IPS-11a (cell line): ENCODE measurements around the gene TTC14.
"Not testable (repeated sequence)": the region's sequence is repeated elsewhere in the genome, so short reads cannot be mapped to it uniquely, and the experiment has no call there.

Experiments
- H3K4me3 ChIP-seq: one replicate; pipeline ENCODE4 v1.5.1; 2013; ENCODE audit warnings: low read depth, low read length, control low read depth

The TTC14 gene

GRCh38 chr3:180601688-180602666 lies at the start of gene TTC14:
Gene TTC14 (plus strand): TSS chr3:180602163. CDS start chr3:180602262, 99 bp downstream.
- peak within 1 kb of the TSS; percentile 85 for H3K4me3 ChIP-seq

- no peak overlapping the region for H3K4me3 ChIP-seq
Measured at GRCh38 chr3:180563406-180563805, 38.6 kb upstream of the TTC14 start.

GRCh38 chr3:180564676-180565075 lies 37.3 kb upstream of the TTC14 start:
- H3K4me3 ChIP-seq, result no peak overlapping the region

GRCh38 chr3:180570238-180570637 lies 31.7 kb upstream of the TTC14 start:
- no peak overlapping the region for H3K4me3 ChIP-seq

GRCh38 chr3:180571831-180572598 lies 29.9 kb upstream of the TTC14 start:
- no peak overlapping the region for H3K4me3 ChIP-seq

GRCh38 chr3:180575571-180575970 lies 26.4 kb upstream of the TTC14 start:
- H3K4me3 ChIP-seq, result no peak overlapping the region

- no peak overlapping the region for H3K4me3 ChIP-seq
Measured at GRCh38 chr3:180580934-180581333, 21.0 kb upstream of the TTC14 start.

GRCh38 chr3:180590396-180590795 lies 11.6 kb upstream of the TTC14 start:
- H3K4me3 ChIP-seq, result no peak overlapping the region

GRCh38 chr3:180593631-180594030 lies 8.3 kb upstream of the TTC14 start:
- H3K4me3 ChIP-seq, result not testable (repeated sequence)

- no peak overlapping the region for H3K4me3 ChIP-seq
Measured at GRCh38 chr3:180594631-180595558, 7.1 kb upstream of the TTC14 start.

- H3K4me3 ChIP-seq, result no peak overlapping the region
Measured at GRCh38 chr3:180595559-180595935, 6.4 kb upstream of the TTC14 start.

- no peak overlapping the region for H3K4me3 ChIP-seq
Measured at GRCh38 chr3:180600473-180600872, 1.5 kb upstream of the TTC14 start.

GRCh38 chr3:180611006-180611405 lies 9.0 kb downstream of the TTC14 start:
- no peak overlapping the region for H3K4me3 ChIP-seq

- H3K4me3 ChIP-seq, result no peak overlapping the region
Measured at GRCh38 chr3:180612364-180612763, 10.4 kb downstream of the TTC14 start.

- H3K4me3 ChIP-seq, result no peak overlapping the region
Measured at GRCh38 chr3:180615954-180616353, 14.0 kb downstream of the TTC14 start.

GRCh38 chr3:180617049-180617448 lies 15.1 kb downstream of the TTC14 start:
- H3K4me3 ChIP-seq, result no peak overlapping the region

GRCh38 chr3:180618563-180618962 lies 16.6 kb downstream of the TTC14 start:
- not testable (repeated sequence) for H3K4me3 ChIP-seq

- no peak overlapping the region for H3K4me3 ChIP-seq
Measured at GRCh38 chr3:180619723-180620122, 17.8 kb downstream of the TTC14 start.

- no peak overlapping the region for H3K4me3 ChIP-seq
Measured at GRCh38 chr3:180624714-180625113, 22.8 kb downstream of the TTC14 start.

- no peak overlapping the region for H3K4me3 ChIP-seq
Measured at GRCh38 chr3:180626844-180627243, 24.9 kb downstream of the TTC14 start.

GRCh38 chr3:180630371-180630770 lies 28.4 kb downstream of the TTC14 start:
- H3K4me3 ChIP-seq, result no peak overlapping the region
